GM12878 (cell line): ENCODE results near the gene FAM24B. TPM values are rescaled to one million over a fixed set of nuclear protein-coding genes. Genes with fewer than 3 reads are reported as not detected.

Experiments
- BCLAF1 ChIP-seq: fragments of 450-650 bp; IDR thresholded peaks from 2 replicates; pipeline ENCODE4 v1.6.1; 2017; ENCODE audit warnings: antibody characterized with exemption, mild to moderate bottlenecking, moderate library complexity
- CEBPB ChIP-seq, 2 experiments: fragments of 150-350 bp in 1 of 2; IDR thresholded peaks; 2 replicates each; pipeline ENCODE4 v1.6.1; 2012 to 2014; ENCODE audit warnings: low read depth in 2 of 2, low read length in 2 of 2, borderline replicate concordance in 1 of 2, inconsistent platforms in 1 of 2
- CHD4 ChIP-seq: fragments of 200-600 bp; sonication (generic); IDR thresholded peaks from 2 replicates; pipeline ENCODE4 v1.6.1; 2016; ENCODE audit warnings: mild to moderate bottlenecking
- CREM ChIP-seq: IDR thresholded peaks from 2 replicates; pipeline ENCODE4 v1.6.1; 2014; ENCODE audit warnings: antibody characterized with exemption, low read depth
- ELK1 ChIP-seq: IDR thresholded peaks from 2 replicates; pipeline ENCODE4 v1.6.1; 2012; ENCODE audit warnings: low read depth, low read length, improper control_type of control experiment
- ESRRA ChIP-seq: IDR thresholded peaks from 2 replicates; pipeline ENCODE4 v1.6.1; 2012; ENCODE audit warnings: mild to moderate bottlenecking, low read length, improper control_type of control experiment
- FOXM1 ChIP-seq: IDR thresholded peaks from 2 replicates; pipeline ENCODE4 v1.6.1; 2012; ENCODE audit warnings: low read depth, mild to moderate bottlenecking, inconsistent platforms, low read length, moderate library complexity
- HDGF ChIP-seq: fragments of 450-650 bp; IDR thresholded peaks from 2 replicates; pipeline ENCODE4 v1.6.1; 2016; ENCODE audit warnings: antibody characterized with exemption
- IKZF1 ChIP-seq: fragments of 450-650 bp; conservative IDR thresholded peaks from 2 replicates; pipeline ENCODE4 v1.6.1; 2017; ENCODE audit warnings: antibody characterized with exemption, mild to moderate bottlenecking
- IRF4 ChIP-seq: IDR thresholded peaks from 2 replicates; pipeline ENCODE4 v1.6.1; 2011; ENCODE audit warnings: low read depth, low read length
- JUND ChIP-seq: IDR thresholded peaks from 2 replicates; pipeline ENCODE4 v1.6.1; 2012; ENCODE audit warnings: low read depth, mild to moderate bottlenecking, low read length, improper control_type of control experiment, moderate library complexity
- KLF5 ChIP-seq: fragments of 450-650 bp; IDR thresholded peaks from 2 replicates; pipeline ENCODE4 v1.6.1; 2014; ENCODE audit warnings: mild to moderate bottlenecking; ENCODE audit not compliant: partially characterized antibody
- NR2C2 ChIP-seq: IDR thresholded peaks from 2 replicates; pipeline ENCODE4 v1.6.1; 2011; ENCODE audit warnings: borderline replicate concordance, low read depth; ENCODE audit not compliant: control insufficient read depth, insufficient read length
- NR2F1 ChIP-seq: fragments of 450-650 bp; conservative IDR thresholded peaks from 2 replicates; pipeline ENCODE4 v1.6.1; 2017; ENCODE audit warnings: mild to moderate bottlenecking
- SP1 ChIP-seq: IDR thresholded peaks from one replicate; pipeline ENCODE4 v1.6.1; 2011; ENCODE audit warnings: low read depth, low read length
- SREBF1 ChIP-seq: IDR thresholded peaks from 2 replicates; pipeline ENCODE4 v1.6.1; 2012; ENCODE audit warnings: mild to moderate bottlenecking, low read length
- SUPT20H ChIP-seq: IDR thresholded peaks from 2 replicates; pipeline ENCODE4 v1.6.1; 2011; ENCODE audit warnings: low read depth, mild to moderate bottlenecking, low read length, moderate library complexity, borderline replicate concordance; ENCODE audit not compliant: control insufficient read depth
- USF1 ChIP-seq: IDR thresholded peaks from 2 replicates; pipeline ENCODE4 v1.6.1; 2011; ENCODE audit warnings: borderline replicate concordance, low read depth, mild to moderate bottlenecking, moderate library complexity, mixed read lengths, low read length; ENCODE audit not compliant: insufficient read depth; ENCODE audit errors: extremely low read length
- YY1 ChIP-seq: IDR thresholded peaks from 2 replicates; pipeline ENCODE4 v1.6.1; 2011; ENCODE audit warnings: low read depth, mild to moderate bottlenecking, low read length
- ZBTB40 ChIP-seq: fragments of 450-650 bp; IDR thresholded peaks from 2 replicates; pipeline ENCODE4 v1.6.1; 2016; ENCODE audit warnings: mild to moderate bottlenecking, moderate library complexity, borderline replicate concordance
- polyA plus RNA-seq, 11 experiments: library from polyadenylated mRNA; depleted of rRNA in 4 of 11; unstranded in 6 of 11; stranded (reverse) in 5 of 11; fragments of >200 nt; fragmentation: Nextera tagmentation in 4 of 11; fragmentation: Illumina TruSeq in 1 of 11; extraction: Ambion mirVana in 4 of 11; extraction: Trizol in 1 of 11; gene quantifications; 1 replicate in 1 of 11; 2 replicates in 10 of 11; pipeline versions ENCODE4 v1.2.1 to v1.2.3, GENCODE V29; 2011 to 2016; ENCODE audit warnings: inconsistent platforms in 2 of 11, missing spikeins in 2 of 11, low read depth in 1 of 11
- total RNA-seq, 4 experiments: library from RNA; depleted of rRNA in 3 of 4; stranded (reverse); fragments of >200 nt in 3 of 4; fragmentation: Illumina TruSeq in 1 of 4; extraction: Trizol in 1 of 4; gene quantifications; 2 replicates each; pipeline versions ENCODE4 v1.2.1 to v1.2.3, GENCODE V29; 2013 to 2021

FAM24B gene
- total and polyA plus RNA-seq, 10 of the 15 experiments (the other 5 are each of a cell fraction or from before 2014, with no cell fraction given): 4.8 to 15.3 (median 7.2) TPM

GRCh38 chr10:122879339-122880273 lies at the start of gene FAM24B (continued):
- no peak for TF ChIP-seq SP1
- TF ChIP-seq FOXM1: no peak
- no peak for TF ChIP-seq CHD4
- no peak for TF ChIP-seq ESRRA
- no peak for TF ChIP-seq SREBF1
- no peak for TF ChIP-seq NR2F1
- TF ChIP-seq HDGF: 0 out of 2 replicates have a peak, but pooled peaks have one; percentile 55
- TF ChIP-seq NR2C2: no peak
- no peak for TF ChIP-seq USF1
- TF ChIP-seq YY1: no peak
- TF ChIP-seq BCLAF1: no peak
- TF ChIP-seq KLF5: peak; percentile 69
- no peak for TF ChIP-seq ELK1
- no peak for TF ChIP-seq ZBTB40
- no peak for TF ChIP-seq CREM
- no peak for TF ChIP-seq JUND
- TF ChIP-seq CEBPB (IDR thresholded peaks at IDR 0.05; ENCODE audit: borderline replicate concordance in 1 of 2, low read depth in 2 of 2, low read length in 2 of 2): no peak
- TF ChIP-seq SUPT20H: no peak
- no peak for TF ChIP-seq IRF4
- peak; percentile 100 for TF ChIP-seq IKZF1
